Germinal center (tissue), 1 donor: ENCODE data around the gene RPS19.

Experiments
- DNase-seq: peaks from one replicate; pipeline ENCODE4 v3.0.0; 2012; ENCODE audit warnings: mixed read lengths, low spot score

Gene RPS19

DNA sequence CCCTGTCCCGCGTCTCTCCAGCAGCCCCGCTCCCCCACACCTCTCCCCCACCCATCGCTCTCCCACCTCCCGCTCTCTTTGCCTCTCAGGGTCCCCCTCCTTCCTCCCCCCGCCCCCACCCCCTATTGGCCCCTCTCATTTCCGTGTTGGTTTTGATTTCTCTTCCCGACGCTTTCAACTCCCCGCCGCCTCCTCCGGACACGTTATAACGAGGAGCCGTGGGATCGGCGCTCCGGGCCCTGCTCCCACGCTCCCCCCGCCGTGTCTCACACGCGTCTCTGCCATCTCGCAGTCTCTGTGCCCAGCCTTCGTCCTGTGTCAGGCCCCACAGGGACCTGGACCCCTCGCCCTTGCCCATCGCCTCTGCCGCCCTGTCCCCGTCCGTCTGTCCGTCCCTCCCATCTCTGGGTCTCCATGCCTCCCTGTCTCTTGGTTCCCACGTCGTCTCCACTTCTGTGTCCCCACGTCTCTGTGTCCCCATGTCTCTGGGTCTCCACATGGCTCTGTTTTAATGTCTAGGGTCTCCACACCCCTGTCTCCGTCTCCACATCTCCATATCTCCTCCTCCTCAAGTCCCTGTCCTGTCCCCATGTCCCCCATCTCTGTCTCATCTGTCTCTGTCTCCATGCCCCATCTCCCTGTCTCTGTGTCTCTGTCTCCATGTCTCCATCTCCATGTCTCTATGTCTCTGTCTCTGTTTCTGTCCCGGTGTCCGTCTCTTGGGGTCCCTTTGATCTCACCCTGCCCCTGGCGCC lies 55.1 kb downstream of the RPS19 start:
- no peak for DNase-seq

DNA sequence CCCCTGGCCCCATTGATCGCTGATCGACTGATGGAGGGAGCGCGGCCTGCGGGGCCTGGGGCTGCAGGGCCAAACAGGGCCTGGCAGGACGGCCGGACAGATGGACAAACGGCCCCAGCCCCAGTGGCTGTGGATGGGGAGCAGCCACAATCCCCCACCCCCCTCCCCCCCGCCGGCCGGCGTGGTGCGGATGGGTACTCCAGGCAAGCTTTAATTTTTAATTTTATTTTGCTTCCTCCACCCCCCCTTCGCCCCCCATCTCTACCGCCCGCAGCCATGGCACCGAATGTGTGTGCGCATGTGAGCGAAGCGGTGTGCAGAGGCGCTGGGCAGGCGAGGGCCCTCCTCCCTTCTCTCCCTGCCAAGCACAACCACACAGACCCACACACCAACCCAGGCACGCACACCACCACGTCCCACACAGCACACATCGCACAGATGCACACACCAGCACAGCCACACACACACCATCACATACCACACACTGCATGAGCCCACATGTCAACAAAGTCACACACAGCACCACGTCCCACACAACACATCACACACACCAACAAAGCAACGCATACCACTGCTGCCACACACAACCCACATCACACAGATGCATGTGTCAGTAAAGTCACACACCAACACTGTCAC lies 55.8 kb downstream of the RPS19 start:
- DNase-seq: no peak

DNA sequence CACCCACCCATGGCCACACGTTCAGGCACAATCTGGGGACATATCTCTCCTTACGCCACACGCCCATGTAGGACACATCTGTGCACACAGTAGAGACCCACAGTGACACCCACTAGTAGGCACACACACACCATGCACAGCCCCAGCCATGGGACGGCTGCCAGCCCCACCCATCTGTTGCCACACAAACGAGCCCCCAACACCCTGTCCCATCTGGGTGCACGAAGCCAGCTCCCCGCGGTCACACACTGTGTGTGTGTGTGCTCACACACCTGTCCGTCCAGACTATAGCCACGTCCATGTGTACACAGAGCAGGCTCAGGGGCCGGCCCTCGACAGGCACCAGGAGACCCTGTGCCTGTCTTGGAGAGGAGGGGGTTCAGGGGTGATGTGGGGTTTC lies 57.6 kb downstream of the RPS19 start:
- no peak for DNase-seq

DNA sequence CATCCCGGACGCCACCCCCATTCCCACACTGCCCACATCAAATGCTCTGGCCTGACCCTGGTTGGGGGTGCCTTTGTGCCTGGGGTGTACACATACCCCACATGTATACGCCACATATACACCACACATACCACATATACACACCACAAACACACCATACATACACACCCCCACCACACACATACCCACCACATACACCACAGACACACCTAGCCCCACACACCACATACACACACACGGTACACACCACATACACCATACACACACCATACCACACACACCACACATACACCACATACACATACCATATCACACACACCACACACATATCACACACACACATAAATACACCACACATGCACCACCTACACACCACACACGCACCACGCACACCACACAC lies 58.0 kb downstream of the RPS19 start:
- DNase-seq: no peak

DNA sequence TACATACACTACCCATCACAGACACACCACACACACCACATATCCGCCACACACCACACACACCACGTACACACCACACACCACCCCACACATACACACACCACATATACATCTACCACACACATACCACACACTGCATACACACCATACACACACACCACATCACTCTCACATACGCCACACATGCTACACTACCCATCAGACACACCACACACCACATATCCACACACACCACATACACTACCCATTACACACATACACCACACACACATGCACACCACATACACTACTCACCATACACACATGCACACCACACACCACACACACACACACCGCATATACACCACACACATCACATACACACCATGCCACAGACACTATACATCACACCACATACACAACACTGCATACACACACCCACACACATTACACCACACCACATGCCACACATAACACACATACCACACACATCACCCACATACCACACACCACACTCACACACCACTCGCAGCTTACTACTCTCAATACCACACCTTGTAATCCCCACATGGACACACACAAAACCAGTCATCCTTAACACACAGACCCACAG lies 58.7 kb downstream of the RPS19 start:
- no peak for DNase-seq

DNA sequence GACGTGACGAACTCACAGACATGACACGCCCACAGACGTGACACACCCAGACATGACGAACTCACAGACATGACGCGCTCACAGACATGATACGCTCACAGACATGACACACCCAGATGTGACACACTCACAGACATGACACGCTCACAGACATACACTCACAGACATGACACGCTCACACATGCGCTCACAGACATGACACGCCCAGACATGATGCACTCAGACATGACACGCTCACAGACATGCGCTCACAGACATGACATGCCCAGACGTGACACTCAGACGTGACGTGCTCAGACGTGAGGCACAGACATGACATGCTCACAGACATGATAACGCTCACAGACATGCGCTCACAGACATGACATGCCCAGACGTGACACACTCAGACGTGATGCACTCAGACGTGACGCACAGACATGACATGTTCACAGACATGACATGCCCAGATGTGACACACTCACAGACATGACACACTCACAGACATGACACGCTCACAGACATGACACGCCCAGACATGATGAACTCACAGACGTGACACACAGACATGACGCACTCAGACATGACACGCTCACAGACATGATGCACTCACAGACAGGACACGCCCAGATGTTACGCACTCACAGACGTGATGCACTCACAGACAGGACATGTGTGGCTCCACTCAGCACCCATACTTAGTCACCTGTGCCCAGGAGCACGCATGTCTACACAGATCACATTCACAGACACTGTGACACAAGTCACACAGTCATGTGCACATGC lies 60.1 kb downstream of the RPS19 start:
- DNase-seq: no peak

DNA sequence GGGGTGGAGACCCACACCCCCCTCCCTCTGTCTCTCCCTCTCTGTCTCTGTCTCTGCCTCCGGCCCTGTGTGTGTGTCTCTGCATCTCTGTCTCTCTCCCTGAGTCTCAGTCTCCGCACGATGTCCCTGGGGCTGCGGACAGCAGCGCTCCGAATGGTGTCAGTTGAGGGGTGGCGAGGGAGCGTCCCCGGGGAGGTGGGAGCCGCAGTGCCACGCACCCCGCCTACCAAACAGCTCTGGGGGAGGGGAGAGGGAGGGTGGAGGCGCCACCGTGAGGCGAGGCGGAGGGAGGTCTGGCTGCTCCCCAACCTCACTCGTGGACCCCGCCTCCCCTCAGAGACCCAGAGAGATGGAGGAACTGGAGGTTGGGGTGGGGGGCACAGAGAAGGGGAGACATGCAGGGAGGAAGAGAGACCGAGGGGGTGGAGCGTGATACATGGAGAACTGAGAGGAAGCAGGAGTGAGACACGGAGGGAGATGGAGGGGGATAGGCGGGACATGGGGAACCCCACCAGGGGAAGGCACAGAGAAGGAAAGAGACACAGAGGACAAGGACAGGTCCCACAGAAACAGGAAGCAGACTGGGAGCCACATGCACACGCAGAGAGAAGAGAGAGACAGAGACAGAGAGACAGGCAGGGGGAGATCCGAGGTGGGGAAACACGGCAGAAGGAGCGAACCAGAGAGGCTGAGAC lies 61.0 kb downstream of the RPS19 start:
- no peak for DNase-seq

DNA sequence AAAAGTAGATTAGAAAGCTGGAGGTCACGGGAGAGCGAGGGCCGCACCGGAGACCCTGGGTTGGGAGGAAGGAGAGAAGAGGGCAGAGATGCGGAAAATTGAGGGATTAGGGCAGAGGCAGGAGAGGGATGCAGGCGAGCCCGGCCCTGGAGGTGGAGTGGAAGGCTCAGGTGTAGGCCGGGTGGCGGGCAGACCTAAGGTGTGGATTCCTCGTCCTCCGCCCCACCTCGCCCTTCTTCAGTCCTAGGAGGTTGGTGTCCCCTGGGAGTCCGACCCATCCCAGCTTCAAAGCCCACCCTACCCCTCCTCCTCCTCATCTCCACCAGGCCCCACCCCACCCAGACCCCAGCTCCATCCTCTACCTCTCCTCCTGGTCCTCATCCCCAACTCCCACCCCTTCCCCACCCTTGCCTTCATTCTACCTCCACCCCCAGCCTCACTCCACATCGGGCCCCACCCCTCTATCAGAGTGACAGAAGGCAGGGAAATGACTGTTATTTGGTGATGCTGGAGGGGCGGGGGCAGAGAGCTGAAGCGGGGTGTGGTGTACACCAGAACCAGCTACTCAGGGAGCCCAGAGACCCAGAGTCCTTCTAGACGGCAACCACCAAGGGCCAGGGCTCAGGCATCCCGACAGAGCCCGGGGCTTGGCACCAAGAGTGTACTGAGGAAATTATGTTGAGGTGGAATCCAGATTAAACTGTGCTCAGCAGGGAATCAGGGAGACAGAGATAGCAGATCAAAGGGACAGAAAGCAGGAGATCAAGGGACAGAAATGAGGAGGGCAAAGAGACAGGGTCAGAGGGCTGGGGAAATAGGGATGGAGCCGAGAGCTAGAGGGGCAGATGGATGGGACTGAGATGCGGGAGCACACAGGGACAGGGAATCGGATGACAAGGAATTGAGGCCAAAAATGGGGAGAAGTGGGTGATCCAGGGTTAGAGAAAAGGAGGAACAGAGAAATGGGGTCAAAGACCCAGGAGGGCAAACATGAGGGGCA lies 61.8 kb downstream of the RPS19 start:
- no peak for DNase-seq
